Inflammatory macrophage treated with lipopolysaccharide for 1 hour (primary cell): Measurements from ENCODE around the gene DNASE2.
A peak's percentile ranks its signal among the peaks of the same experiment; 100 is the strongest.
"Not testable (repeated sequence)": the region's sequence is repeated elsewhere in the genome, so short reads cannot be mapped to it uniquely, and the experiment has no call there.

Experiments used
- DNase-seq, 2 donors: peaks; one replicate each; pipeline ENCODE4 v3.0.0-alpha.2; 2020 to 2022

The DNASE2 gene, protein sequence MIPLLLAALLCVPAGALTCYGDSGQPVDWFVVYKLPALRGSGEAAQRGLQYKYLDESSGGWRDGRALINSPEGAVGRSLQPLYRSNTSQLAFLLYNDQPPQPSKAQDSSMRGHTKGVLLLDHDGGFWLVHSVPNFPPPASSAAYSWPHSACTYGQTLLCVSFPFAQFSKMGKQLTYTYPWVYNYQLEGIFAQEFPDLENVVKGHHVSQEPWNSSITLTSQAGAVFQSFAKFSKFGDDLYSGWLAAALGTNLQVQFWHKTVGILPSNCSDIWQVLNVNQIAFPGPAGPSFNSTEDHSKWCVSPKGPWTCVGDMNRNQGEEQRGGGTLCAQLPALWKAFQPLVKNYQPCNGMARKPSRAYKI

DNA sequence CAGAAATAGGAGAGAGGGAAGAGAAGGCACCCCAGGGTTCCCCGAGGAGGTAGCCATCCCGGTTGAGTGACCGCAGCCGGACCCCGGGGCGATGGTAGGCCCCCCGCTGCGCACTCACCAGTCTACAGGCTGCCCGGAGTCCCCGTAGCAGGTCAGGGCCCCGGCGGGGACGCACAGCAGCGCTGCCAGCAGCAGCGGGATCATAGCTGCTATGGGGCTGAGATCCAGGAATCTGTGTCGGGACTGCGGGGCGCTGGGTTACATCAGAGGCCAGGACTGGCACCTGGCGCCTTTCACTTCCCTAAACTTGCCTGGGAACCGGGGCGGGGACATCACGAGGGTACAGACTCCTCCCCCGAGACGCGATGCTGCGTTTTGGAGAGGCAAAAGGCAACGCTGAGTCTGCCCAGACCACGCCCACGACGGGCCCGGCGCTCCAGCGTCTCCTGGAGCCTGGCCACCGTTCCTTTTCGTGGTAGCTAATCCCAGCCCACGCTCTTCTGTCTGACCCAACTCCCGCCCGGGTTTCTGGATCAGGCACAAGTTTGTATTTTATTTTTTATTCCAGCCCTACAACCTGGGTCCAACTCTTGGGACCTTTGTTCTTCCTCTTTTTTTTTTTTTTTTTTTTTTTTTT lies at the start of gene DNASE2:
Gene DNASE2 (minus strand): TSS at position 278 of the 637 bp plus-strand sequence. CDS start 74 bp downstream, at position 204.
- DNase-seq, result peak; percentile 92 to 96

GRCh38 chr19:12930002-12930645 lies 48.9 kb upstream of the DNASE2 start:
- DNase-seq, result no peak

DNA sequence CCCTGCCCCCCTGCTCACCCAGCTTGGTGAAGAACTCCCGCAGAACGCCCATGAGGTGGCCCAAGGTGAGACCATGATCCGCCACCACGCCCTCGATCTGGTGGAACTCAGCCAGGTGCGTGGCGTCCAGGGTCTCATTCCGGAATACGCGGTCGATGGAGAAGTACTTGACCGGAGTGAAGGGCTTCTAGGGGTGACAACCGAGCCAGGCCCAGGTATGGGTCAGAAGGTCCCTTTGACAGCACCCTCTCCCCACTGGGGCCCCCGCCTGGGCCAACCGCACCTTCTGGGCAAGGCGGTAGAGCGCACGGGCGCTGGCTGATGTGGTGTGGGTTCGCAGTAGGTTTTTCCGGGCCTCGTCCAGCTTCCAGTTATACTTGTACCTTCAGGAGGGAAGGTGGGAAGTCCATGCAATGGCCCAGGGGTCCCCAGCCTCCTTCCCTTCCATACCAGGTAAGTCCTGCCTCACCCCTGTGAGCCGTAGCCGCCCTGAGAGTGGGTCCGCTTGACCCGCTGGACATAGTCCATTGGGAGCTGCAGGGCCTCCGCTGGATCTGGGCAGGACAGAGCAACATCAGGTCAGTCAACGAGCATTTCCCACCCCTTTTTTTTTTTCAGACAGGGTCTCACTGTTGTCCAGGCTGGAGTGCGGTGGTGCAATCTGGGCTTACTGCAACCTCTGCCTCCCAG lies 43.5 kb upstream of the DNASE2 start:
- no peak for DNase-seq

DNA sequence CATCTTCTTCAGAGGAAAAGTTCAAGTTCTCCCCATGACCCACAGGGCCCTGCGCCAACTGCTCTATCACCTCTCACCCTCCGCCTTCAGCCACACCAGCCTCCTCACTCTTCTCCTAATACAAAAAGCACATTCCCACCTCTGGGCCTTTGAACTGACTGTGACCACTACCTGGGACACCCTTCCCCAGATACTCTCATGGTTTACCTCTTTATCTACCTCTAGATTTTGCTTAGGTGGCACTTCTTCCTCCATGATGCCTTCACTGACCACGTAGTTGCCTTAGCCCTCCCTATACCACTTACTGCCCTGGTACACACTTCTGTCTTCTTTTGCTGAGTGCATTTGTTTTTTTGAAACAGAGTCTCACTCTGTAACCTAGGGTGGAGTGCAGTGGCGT lies 41.7 kb upstream of the DNASE2 start:
- no peak for DNase-seq

GRCh38 chr19:12921047-12921446 lies 39.8 kb upstream of the DNASE2 start:
- DNase-seq, result no peak

GRCh38 chr19:12918253-12918652 lies 37.0 kb upstream of the DNASE2 start:
- no peak for DNase-seq

DNA sequence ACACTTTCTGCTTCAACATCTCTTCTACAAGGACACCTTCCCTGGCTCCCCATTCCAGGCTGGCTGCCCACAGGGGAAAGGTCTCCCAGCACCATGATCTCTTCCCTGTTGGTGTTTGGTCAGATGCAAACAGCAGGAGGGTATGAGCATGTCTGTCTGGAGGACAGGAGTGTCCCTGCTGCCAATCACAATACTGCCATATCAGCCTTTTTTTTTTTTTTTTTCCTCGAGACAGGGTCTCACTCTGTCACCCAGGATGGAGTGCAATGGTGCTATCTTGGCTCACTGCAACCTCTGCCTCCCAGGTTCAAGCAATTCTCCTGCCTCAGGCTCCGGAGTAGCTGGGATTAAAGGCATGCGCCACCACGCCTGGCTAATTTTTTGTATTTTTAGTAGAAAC lies 34.6 kb upstream of the DNASE2 start:
- DNase-seq, result not testable (repeated sequence)

- DNase-seq, result peak; percentile 37 to 43
These were observed 32.8 kb upstream of the DNASE2 start for GRCh38 chr19:12913851-12914690.

DNA sequence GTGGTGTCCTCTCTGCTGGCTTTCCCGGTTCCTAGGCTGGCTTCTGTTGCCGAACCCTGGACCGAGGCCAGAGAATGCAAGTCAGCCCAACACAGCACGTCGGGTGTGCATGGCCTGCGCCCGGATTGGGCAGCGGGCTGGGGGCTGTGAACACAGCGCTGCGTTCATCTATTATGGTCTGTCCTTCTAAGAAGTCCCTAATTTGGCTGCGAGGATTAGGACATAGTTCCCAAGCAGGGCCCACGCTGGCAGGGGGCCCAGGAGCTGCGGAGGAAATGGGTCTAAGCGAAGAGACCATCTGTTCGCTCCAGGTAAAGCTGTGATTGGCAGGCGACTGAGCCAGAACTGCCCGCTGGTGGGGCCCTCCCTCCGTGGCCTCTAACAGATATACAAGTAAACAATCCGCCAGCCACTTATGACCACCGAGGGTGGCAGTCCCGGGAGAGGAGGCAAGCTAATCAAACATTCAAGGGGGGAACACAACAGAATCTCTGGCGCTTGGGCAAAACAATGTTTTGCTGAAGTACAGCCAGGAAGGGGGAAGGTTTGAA lies 31.8 kb upstream of the DNASE2 start:
- no peak for DNase-seq

GRCh38 chr19:12912571-12912970 lies 31.3 kb upstream of the DNASE2 start:
- DNase-seq, result no peak

DNA sequence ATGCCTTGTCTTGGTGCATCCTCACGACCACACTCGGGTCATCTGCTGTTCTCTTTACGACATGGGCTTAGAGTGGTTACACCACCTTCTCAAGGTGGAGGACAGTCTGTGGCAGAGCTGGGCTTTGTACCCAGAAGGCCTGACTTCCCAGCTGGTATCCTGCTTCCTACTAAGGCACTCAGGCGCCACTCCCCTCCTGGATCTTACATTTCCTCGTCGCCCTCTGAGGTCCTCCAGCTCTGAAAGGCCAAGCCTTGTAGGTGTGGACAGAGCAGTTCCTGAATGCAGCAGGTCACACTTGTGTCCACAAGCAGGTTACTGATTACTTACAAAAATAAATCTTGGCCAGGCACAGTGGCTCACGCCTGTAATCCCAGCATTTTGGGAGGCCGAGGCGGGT lies 25.9 kb upstream of the DNASE2 start:
- no peak for DNase-seq

GRCh38 chr19:12899891-12900518 lies 18.8 kb upstream of the DNASE2 start:
- no peak for DNase-seq

GRCh38 chr19:12896460-12896859 lies 15.2 kb upstream of the DNASE2 start:
- no peak for DNase-seq

DNA sequence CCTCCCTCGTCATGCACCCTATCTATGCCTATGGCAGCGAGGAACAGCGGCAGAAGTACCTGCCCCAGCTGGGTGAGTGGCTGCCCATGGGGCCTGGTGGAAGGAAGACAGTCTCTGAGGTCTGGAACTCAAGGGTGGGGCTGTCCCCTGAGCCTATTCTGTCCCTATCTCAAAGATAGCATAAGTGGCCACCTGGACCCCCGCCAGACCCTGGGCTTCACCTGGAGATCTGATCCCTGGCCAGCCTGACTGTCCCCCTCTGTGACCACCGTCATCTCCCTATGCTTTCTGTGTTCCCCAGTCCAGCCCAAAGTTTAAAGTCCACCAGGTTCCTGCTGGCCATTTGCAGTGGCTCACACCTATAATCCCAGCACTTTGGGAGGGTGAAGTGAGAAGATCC lies 12.3 kb upstream of the DNASE2 start:
- no peak for DNase-seq

GRCh38 chr19:12891553-12892021 lies 10.3 kb upstream of the DNASE2 start:
- no peak for DNase-seq

DNA sequence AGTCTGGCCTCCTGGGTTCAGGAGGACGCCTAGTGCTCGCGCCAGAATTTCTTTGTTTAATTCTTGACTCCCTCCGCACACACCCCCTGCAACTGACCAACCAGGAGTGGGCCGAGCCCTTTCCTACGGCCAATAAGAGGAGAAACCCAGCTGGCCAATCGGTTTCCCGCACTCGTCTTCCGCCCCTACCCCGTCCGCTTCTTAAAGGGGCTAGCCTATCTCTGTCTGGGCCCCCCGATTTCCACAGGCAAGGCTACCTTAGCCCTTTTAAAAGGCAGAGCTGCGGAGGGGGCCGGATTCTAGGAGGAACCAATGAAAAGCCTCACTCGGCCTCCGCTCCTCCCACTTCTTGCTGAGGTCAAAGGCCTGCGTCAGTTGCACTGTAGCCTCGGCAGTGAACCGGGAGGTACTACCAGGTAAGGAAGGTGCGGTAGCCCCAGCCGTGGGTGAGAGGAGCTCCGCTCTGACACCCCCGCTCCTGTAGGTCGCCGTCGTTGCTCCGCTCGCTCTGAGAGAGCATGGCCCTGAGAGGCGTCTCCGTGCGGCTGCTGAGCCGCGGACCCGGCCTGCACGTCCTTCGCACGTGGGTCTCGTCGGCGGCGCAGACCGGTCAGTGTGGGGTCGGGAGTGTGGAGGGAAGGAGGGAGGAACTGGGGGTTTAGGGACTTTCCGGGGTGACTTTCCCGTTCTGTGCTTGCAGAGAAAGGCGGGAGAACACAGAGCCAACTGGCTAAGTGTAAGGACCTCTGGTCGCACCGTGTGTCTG lies 9.7 kb upstream of the DNASE2 start, which contains the start of gene GCDH:
Gene GCDH (plus strand): TSS at position 374 of the 766 bp plus-strand sequence. CDS start 145 bp downstream, at position 519.
- DNase-seq, result peak; percentile 98 to 99

GRCh38 chr19:12890299-12890786 lies 9.1 kb upstream of the DNASE2 start:
- DNase-seq, result not testable (repeated sequence)

DNA sequence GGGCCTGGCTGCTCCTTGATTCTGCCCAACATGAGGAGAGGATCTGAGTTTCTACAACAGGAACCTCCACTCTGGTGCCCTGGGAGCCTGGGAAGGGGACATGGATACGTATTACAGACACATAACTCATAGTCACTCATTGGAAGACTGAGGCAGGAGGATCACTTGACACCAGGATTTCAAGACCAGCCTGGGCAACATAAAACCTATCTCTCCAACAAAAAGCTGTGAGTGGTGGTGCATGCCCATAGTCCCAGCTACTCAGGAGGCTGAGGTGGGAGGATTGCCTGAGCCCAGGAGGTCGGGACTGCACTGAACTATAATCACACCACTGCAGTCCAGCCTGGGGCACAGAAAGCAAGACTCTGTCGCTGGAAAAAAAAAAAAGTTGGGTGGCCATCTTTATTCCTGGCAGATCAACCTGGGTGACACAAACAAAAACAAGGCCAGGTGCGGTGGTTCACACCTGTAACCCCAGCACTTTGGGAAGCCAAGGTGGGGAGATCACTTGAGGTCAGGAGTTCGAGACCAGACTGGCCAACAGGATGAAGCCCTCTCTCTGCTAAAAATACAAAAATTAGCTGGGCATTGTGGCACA lies 6.9 kb upstream of the DNASE2 start:
- no peak for DNase-seq

GRCh38 chr19:12886969-12887747 lies 5.9 kb upstream of the DNASE2 start, which contains the start of gene KLF1:
KLF1 (minus strand) TSS chr19:12887201; CDS start chr19:12887140, 61 bp downstream.
- no peak for DNase-seq
